ENCODE data around the gene TEX14.

DNA sequence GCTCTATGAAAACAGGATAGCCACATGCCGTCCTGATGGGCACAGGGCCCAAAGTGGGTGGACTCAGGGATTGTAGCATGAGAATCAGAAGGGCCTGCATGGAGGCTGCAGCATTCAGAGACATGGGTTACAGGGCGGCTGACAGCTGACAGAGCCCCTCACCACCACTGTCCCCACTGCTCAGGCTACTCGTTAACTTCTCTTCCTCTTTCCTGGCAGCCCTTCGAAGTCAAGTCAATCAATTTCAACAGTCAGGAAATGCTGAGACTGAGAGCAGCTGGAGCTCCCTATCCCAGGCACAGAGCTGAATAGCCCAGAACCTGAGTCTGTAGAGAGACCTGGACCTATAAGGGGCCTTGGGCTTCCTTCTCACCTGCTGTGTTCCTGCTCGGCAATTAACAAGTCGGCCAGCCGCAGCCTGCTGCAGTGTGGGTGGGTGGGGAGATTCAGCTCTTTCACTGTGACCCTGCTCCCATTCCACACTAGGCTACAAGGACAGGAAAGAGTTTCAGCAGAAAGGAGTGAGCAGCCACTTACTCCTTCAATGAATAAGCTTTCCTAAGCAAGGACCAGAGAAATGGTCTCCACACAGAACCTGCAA is 76.9 kb downstream of the TEX14 start:
- TF ChIP-seq POLR2AphosphoS5 (IDR thresholded peaks at IDR 0.05; ENCODE audit: low read depth) (no peak), GABPA (IDR thresholded peaks at IDR 0.05; ENCODE audit: low read depth) (no peak)
- TF ChIP-seq, protein P1, sequence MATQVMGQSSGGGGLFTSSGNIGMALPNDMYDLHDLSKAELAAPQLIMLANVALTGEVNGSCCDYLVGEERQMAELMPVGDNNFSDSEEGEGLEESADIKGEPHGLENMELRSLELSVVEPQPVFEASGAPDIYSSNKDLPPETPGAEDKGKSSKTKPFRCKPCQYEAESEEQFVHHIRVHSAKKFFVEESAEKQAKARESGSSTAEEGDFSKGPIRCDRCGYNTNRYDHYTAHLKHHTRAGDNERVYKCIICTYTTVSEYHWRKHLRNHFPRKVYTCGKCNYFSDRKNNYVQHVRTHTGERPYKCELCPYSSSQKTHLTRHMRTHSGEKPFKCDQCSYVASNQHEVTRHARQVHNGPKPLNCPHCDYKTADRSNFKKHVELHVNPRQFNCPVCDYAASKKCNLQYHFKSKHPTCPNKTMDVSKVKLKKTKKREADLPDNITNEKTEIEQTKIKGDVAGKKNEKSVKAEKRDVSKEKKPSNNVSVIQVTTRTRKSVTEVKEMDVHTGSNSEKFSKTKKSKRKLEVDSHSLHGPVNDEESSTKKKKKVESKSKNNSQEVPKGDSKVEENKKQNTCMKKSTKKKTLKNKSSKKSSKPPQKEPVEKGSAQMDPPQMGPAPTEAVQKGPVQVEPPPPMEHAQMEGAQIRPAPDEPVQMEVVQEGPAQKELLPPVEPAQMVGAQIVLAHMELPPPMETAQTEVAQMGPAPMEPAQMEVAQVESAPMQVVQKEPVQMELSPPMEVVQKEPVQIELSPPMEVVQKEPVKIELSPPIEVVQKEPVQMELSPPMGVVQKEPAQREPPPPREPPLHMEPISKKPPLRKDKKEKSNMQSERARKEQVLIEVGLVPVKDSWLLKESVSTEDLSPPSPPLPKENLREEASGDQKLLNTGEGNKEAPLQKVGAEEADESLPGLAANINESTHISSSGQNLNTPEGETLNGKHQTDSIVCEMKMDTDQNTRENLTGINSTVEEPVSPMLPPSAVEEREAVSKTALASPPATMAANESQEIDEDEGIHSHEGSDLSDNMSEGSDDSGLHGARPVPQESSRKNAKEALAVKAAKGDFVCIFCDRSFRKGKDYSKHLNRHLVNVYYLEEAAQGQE (IDR thresholded peaks at IDR 0.05; ENCODE audit: insufficient replicate concordance, low read depth): no peak
- TF ChIP-seq, protein P2, sequence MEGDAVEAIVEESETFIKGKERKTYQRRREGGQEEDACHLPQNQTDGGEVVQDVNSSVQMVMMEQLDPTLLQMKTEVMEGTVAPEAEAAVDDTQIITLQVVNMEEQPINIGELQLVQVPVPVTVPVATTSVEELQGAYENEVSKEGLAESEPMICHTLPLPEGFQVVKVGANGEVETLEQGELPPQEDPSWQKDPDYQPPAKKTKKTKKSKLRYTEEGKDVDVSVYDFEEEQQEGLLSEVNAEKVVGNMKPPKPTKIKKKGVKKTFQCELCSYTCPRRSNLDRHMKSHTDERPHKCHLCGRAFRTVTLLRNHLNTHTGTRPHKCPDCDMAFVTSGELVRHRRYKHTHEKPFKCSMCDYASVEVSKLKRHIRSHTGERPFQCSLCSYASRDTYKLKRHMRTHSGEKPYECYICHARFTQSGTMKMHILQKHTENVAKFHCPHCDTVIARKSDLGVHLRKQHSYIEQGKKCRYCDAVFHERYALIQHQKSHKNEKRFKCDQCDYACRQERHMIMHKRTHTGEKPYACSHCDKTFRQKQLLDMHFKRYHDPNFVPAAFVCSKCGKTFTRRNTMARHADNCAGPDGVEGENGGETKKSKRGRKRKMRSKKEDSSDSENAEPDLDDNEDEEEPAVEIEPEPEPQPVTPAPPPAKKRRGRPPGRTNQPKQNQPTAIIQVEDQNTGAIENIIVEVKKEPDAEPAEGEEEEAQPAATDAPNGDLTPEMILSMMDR (IDR thresholded peaks at IDR 0.05; ENCODE audit: insufficient read depth, low read length): no peak
